ENCODE data around the gene SCARF2. TPM values are rescaled to one million over a fixed set of nuclear protein-coding genes. Genes with fewer than 3 reads are reported as not detected.

The SCARF2 gene
- total RNA-seq, 1 experiment from 2014 or later = 26.3 TPM

DNA sequence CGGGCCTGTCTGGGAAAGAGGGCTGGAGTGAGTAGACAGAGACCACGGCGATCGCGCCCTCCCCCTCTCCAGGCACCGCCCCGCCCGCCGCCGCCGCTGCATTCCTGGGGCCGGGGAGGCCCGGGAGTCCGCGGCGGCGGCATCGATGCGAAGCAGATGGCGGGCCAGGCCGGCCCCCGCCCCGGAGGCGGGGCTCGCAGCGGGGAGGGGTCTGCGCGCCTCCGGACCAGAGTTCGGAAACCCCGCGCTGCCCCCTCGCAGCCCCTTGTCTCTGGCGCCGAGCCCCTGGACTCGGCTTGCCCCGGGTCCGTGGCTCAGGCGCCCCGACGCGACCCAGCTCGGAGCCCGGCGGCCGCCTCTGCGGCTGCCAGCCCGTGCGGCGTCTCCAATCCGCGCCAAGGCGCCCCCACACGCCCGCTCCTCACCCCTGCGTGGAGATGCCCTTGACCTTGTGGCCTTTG, 1.3 kb downstream of the SCARF2 start:
- ChIA-PET CTCF (interaction anchor here (5.7 kb wide), 1 partner anchor 18 kb away, joined by 31 read pairs; no protein-coding TSS in a partner anchor), POLR2A (interaction anchor here (0.6 kb wide), 1 partner anchor 17 kb away, joined by 4 read pairs; no protein-coding TSS in a partner anchor)
- ATAC-seq (peak; percentile 4; the same call in 1 of the 2 replicates), DNase-seq (ENCODE audit: low spot score) (peak; percentile 70)
- no peak overlapping the region for H3K27ac Mint-ChIP-seq
- peak overlapping the region; percentile 92 for H3K4me3 Mint-ChIP-seq
- no peaks in the 10 kb centered on the region for H3K9me3 Mint-ChIP-seq
- no peak for TF ChIP-seq ZNF232 (CRISPR knock-in tag; IDR thresholded peaks at IDR 0.05)
- TF ChIP-seq, protein P1, sequence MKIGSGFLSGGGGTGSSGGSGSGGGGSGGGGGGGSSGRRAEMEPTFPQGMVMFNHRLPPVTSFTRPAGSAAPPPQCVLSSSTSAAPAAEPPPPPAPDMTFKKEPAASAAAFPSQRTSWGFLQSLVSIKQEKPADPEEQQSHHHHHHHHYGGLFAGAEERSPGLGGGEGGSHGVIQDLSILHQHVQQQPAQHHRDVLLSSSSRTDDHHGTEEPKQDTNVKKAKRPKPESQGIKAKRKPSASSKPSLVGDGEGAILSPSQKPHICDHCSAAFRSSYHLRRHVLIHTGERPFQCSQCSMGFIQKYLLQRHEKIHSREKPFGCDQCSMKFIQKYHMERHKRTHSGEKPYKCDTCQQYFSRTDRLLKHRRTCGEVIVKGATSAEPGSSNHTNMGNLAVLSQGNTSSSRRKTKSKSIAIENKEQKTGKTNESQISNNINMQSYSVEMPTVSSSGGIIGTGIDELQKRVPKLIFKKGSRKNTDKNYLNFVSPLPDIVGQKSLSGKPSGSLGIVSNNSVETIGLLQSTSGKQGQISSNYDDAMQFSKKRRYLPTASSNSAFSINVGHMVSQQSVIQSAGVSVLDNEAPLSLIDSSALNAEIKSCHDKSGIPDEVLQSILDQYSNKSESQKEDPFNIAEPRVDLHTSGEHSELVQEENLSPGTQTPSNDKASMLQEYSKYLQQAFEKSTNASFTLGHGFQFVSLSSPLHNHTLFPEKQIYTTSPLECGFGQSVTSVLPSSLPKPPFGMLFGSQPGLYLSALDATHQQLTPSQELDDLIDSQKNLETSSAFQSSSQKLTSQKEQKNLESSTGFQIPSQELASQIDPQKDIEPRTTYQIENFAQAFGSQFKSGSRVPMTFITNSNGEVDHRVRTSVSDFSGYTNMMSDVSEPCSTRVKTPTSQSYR (CRISPR knock-in tag; IDR thresholded peaks at IDR 0.05) = no peak
- TF ChIP-seq, protein P2, sequence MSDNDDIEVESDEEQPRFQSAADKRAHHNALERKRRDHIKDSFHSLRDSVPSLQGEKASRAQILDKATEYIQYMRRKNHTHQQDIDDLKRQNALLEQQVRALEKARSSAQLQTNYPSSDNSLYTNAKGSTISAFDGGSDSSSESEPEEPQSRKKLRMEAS (CRISPR knock-in tag; IDR thresholded peaks at IDR 0.05) = no peak
- TF ChIP-seq, protein P3, sequence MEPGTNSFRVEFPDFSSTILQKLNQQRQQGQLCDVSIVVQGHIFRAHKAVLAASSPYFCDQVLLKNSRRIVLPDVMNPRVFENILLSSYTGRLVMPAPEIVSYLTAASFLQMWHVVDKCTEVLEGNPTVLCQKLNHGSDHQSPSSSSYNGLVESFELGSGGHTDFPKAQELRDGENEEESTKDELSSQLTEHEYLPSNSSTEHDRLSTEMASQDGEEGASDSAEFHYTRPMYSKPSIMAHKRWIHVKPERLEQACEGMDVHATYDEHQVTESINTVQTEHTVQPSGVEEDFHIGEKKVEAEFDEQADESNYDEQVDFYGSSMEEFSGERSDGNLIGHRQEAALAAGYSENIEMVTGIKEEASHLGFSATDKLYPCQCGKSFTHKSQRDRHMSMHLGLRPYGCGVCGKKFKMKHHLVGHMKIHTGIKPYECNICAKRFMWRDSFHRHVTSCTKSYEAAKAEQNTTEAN (CRISPR knock-in tag; IDR thresholded peaks at IDR 0.05) = no peak
- TF ChIP-seq, protein P4, sequence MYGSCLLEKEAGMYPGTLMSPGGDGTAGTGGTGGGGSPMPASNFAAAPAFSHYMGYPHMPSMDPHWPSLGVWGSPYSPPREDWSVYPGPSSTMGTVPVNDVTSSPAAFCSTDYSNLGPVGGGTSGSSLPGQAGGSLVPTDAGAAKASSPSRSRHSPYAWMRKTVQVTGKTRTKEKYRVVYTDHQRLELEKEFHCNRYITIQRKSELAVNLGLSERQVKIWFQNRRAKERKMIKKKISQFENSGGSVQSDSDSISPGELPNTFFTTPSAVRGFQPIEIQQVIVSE (CRISPR knock-in tag; IDR thresholded peaks at IDR 0.05; ENCODE audit: borderline replicate concordance) = no peak
- TF ChIP-seq, protein P5, sequence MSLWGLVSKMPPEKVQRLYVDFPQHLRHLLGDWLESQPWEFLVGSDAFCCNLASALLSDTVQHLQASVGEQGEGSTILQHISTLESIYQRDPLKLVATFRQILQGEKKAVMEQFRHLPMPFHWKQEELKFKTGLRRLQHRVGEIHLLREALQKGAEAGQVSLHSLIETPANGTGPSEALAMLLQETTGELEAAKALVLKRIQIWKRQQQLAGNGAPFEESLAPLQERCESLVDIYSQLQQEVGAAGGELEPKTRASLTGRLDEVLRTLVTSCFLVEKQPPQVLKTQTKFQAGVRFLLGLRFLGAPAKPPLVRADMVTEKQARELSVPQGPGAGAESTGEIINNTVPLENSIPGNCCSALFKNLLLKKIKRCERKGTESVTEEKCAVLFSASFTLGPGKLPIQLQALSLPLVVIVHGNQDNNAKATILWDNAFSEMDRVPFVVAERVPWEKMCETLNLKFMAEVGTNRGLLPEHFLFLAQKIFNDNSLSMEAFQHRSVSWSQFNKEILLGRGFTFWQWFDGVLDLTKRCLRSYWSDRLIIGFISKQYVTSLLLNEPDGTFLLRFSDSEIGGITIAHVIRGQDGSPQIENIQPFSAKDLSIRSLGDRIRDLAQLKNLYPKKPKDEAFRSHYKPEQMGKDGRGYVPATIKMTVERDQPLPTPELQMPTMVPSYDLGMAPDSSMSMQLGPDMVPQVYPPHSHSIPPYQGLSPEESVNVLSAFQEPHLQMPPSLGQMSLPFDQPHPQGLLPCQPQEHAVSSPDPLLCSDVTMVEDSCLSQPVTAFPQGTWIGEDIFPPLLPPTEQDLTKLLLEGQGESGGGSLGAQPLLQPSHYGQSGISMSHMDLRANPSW (CRISPR knock-in tag; conservative IDR thresholded peaks at IDR 0.05; ENCODE audit: low read depth) = no peak
- H3K4me1 Mint-ChIP-seq = peaks cover 27% of the 10 kb centered on the region
- no peaks in the 10 kb centered on the region for H3K36me3 Mint-ChIP-seq
- H3K27me3 Mint-ChIP-seq (ENCODE audit: low read depth) = peaks cover 67% of the 10 kb centered on the region

DNA sequence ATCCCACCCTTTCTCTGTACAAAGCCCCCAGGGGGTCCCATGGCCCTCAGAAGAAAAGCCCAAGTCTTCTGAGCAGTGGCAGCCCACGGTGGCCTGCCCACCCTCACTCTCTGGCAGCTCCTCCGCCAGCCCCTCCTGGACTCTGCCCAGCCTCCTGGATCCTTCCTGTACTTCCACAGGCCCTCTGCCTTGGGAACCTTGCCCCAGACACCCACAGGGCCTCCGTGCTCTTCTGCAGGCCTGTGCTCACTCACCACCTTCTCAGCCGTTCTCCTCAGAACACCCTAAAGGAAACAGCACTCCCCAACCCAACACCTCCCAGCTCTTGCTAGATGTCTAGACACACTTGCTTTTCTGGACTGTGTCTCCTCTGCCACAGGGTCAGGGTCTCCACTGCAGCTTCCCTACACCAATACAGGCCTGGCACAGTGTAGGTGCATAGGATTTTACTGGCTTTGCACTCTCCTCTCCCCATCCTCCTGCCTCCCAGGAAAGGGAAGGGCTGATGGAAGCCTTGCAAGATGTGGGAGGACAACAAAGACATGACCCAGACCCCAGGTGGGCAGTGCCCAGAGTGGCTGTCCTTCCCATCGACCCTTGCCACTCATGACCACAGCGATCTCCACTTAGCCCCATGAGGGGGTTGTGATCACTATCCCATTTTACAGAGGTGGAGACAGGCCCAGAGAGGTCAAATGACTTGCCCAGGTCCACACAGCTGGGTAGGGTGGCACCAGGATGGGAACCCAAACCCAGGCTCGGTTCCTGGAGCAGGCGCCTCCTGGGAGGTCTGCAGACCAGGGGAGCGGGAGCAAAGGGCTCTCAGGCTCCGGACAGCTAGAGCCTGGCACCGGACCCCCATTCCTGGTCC, 2.0 kb downstream of the SCARF2 start:
- ATAC-seq = no peak
- Mint-ChIP-seq H3K4me3 (peak overlapping the region; percentile 57), H3K9me3 (no peaks in the 10 kb centered on the region), H3K36me3 (no peaks in the 10 kb centered on the region), H3K4me1 (peaks cover 27% of the 10 kb centered on the region), H3K27ac (no peak overlapping the region), H3K27me3 (ENCODE audit: low read depth) (peaks cover 71% of the 10 kb centered on the region)
- DNase-seq (ENCODE audit: low spot score) = no peak
- POLR2A ChIA-PET = interaction anchor here (0.6 kb wide), 1 partner anchor 17 kb away, joined by 4 read pairs; no protein-coding TSS in a partner anchor
- TF ChIP-seq ATF1 (CRISPR knock-in tag; IDR thresholded peaks at IDR 0.05) = no peak
- no peak for TF ChIP-seq JUN (CRISPR knock-in tag; IDR thresholded peaks at IDR 0.05)
- no peak for TF ChIP-seq ZNF671 (CRISPR knock-in tag; IDR thresholded peaks at IDR 0.05)
- CTCF ChIA-PET = interaction anchor here (5.7 kb wide), 1 partner anchor 18 kb away, joined by 31 read pairs; no protein-coding TSS in a partner anchor

DNA sequence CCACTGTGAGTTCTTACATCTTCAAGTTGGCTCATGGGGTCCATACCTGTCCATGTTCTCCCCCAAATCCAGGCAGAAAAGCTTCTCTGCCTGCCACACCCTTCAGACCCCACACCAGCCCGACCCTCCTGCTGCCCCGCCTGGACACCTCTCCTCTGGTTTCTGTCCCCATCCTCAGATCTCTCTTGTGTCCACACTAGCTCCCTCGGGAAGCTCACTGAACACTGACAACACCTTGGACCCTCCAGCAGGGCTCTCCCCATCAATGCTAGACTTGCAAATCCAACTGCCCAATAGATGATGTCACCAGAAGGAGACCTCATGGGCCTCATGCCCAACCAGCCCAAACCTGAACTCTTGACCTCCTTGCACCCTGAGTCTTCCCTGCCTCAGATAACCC, 2.9 kb downstream of the SCARF2 start:
- H3K4me3 Mint-ChIP-seq = peak overlapping the region; percentile 14; the same call in 1 of the 2 replicates
- POLR2A ChIA-PET = no interaction called here

More for the DNA sequence above, 2.9 kb downstream of the SCARF2 start:
- peaks cover 80% of the 10 kb centered on the region for H3K27me3 Mint-ChIP-seq (ENCODE audit: low read depth)
- H3K4me1 Mint-ChIP-seq = peaks cover 31% of the 10 kb centered on the region
- CTCF ChIA-PET = interaction anchor here (5.7 kb wide), 1 partner anchor 17 kb away, joined by 31 read pairs; no protein-coding TSS in a partner anchor
- ATAC-seq (no peak), DNase-seq (ENCODE audit: low spot score) (no peak)
- no peak overlapping the region for H3K27ac Mint-ChIP-seq
- TF ChIP-seq ZNF396 (CRISPR knock-in tag; IDR thresholded peaks at IDR 0.05; ENCODE audit: borderline replicate concordance) = no peak
- H3K9me3 Mint-ChIP-seq = no peaks in the 10 kb centered on the region
- no peaks in the 10 kb centered on the region for H3K36me3 Mint-ChIP-seq

Measured in WTC11 (cell line).